ENCODE data around the gene ATP5F1E. TPM values are rescaled to one million over a fixed set of nuclear protein-coding genes. Genes with fewer than 3 reads are reported as not detected.
"Not testable (repeated sequence)": the region's sequence is repeated elsewhere in the genome, so short reads cannot be mapped to it uniquely, and the experiment has no call there.

ATP5F1E gene
- total RNA-seq, 2 donors from 2014 or later, result 64.2 to 79.2 TPM

DNA sequence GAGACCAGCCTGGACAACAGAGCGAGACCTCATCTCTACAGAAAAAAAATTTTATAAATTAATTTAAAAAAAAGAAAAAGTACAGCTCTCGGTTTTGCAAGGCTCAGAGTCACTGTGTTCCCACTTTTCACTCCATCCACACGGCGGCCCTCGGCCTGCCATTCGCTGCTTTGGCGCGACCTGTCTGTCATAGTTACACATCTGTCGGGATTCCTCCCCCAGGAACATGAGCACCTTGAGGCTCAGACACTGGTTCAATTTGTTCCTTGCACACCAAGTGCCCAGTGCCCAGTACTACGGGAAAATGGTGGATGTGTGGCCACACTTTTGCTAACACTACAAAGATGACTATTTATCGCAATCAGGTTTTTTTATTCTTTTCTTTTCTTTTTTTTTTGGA lies 33.5 kb downstream of the ATP5F1E start:
- ATAC-seq, result no peak
- intact Hi-C loops (cut with DNase I, micrococcal nuclease), result no loop called here
- no peak for DNase-seq

DNA sequence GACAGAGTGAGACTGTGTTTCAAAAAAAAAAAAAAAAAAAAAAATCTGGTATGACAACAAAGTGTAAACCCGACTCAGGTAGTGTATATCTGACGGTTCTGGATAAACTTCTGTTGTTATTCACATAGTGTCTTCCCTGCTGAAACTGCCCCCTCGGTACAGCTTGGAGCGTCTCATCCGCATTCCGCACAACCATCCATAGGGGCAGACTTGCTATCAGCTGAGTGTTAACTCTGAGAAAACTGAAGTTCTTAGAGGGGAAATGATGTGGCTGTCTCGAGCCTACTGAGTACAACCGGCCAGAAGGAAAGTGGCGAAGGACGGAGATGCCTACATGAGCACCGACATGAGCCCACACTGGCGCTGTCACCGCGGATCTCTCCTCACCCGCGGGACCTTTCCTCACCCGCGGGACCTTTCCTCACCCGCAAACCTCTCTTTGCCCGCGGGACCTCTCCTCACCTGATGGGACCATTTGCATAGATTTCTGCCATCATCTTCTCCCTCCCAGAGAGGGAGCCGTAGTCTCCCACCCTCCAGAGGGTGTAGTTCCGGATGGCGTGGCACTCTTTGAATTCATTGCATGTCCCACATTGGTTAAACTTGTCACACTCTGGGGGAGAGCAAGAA lies 34.9 kb downstream of the ATP5F1E start:
- DNase-seq (no peak), ATAC-seq (no peak)
- intact Hi-C loops (cut with DNase I, micrococcal nuclease), result no loop called here

DNA sequence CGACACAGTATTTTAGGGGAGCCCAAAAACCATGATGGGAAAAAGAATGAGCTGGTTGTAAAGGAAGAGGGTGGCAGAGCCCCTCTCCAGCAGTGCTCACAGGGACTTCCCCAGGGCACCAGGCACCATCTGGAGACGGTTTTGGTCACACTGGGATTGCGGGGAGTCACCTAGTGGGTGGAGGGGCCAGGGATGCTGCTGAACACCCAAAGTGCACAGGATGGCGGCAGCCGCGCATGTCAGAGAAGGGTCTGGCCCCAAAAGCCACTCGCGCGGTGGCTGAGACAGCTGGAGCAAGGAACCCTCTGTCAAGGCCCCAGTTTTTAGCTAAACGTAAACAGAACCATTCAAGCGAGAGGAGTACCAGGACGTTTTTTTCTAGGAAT lies 35.9 kb downstream of the ATP5F1E start:
- DNase-seq (no peak), ATAC-seq (no peak)
- intact Hi-C loops (cut with DNase I, micrococcal nuclease), result no loop called here

- intact Hi-C loops (cut with DNase I, micrococcal nuclease), result no loop called here
- peak; percentile 21 for ATAC-seq
- no peak for DNase-seq
Measured at GRCh38 chr20:58995461-58996225, 36.5 kb downstream of the ATP5F1E start.

DNA sequence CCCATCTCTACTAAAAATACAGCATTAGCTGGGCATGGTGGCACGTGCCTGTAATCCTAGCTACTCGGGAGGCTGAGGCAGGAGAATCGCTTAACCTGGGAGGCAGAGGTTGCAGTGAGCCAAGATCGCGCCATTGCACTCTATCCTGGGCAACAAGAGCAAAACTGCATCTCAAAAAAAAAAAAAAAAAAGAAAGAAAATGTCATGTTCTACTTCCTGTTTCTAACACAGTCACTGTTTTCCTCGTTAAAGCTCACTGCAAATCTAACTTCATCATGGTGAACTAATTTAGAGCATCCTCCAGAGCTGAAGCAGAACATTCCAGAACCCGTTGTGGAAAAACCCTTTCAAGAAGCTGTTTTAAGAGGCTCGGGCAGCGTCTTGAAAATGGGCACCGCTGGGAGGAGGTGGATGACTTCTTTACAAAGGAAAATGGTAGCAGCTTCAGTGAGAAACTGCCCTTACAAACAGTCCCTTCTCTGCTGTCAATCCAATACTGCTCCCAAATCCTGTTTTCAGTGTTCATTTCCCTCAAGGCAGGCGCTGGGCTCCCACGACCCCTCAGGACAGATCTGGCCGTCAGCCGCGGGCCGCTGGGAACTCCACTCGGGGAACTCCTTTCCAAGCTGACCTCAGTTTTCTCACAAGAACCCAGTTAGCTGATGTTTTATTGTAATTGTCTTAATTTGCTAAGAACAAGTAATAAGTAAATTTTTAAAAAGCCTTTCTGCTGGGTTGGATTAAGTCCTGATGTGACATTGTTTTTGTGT lies 37.6 kb downstream of the ATP5F1E start:
- no peak for ATAC-seq
- peak in 1 of 2 donors; percentile 2 for DNase-seq
- intact Hi-C loops (cut with DNase I, micrococcal nuclease), result no loop called here

DNA sequence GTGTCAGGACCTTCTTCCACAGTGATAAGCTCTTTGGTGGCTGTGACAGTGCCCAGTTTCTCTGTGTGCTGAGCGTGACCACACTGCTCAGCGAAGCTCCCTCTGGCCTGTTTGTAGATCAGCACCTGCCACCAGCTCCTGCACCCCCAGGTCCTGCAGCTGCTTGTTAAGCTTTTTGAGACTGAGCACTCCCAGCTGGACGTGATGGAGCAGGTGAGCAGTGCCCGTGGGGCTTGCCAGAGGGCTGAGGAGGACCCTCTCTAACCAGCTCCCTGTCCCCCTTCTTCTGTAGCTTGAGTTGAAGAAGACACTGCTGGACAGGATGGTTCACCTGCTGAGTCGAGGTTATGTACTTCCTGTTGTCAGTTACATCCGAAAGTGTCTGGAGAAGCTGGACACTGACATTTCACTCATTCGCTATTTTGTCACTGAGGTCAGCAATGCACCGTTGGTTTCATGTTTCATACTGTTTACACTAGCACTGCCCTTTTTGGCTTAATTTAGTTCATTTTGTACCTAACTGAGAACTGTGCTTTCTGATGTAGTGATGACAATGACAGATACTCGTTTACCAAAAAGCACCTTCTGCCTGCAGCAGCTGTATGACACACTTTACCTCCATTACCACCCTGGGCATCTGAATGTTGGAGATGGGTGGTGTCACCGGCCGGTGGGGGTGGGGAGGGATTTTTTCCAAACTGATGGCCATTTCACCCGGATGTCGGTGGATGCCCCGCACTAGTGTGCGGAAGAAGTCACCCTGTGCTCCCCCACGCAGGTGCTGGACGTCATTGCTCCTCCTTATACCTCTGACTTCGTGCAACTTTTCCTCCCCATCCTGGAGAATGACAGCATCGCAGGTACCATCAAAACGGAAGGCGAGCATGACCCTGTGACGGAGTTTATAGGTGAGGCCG lies 38.5 kb downstream of the ATP5F1E start:
- intact Hi-C loops (cut with DNase I, micrococcal nuclease), result no loop called here
- ATAC-seq (no peak), DNase-seq (peak in 1 of 2 donors; percentile 9)

- ATAC-seq (no peak), DNase-seq (peak in 1 of 2 donors; percentile 2)
- intact Hi-C loops (cut with DNase I, micrococcal nuclease), result no loop called here
Measured at GRCh38 chr20:58992911-58993310, 39.2 kb downstream of the ATP5F1E start.

GRCh38 chr20:58991715-58992114 lies 40.4 kb downstream of the ATP5F1E start:
- intact Hi-C loops (cut with DNase I, micrococcal nuclease), result no loop called here
- ATAC-seq, result no peak
- DNase-seq, result peak in 1 of 2 donors; percentile 2

DNA sequence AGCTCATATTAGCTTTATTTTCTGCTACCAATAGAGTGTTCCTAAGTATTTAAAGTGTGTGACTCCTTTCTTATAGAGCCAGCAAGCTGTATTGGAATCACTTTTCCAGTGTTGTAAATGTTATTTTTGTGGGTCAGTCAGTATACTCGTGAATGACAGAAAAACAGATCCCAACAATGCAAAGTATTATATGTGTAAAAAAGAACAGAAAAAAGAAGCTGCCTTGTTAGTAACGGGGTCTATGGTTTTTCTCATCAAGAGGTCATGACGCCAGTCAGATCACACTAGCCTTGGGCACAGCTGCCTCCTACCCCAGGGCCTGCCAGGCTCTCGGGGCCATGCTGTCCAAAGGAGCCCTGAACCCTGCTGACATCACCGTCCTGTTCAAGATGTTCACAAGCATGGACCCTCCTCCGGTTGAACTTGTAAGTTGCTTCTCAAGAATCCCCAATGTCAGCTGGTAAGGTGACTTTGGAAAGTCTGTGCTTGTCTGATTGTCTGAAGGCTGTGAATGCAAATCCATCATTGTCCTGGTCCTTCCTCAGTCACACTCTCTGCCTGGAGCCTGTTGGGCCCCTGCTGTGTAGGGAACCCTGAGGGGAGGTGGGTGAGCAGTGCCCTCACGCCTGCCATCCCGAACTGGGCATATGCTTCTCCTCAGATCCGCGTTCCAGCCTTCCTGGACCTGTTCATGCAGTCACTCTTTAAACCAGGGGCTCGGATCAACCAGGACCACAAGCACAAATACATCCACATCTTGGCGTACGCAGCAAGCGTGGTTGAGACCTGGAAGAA lies 41.3 kb downstream of the ATP5F1E start:
- peak; percentile 5 for ATAC-seq

GRCh38 chr20:58989196-58989595 lies 42.9 kb downstream of the ATP5F1E start:
- DNase-seq (no peak), ATAC-seq (peak; percentile 2)
- intact Hi-C loops (cut with DNase I, micrococcal nuclease), result no loop called here

More for the DNA sequence above, 41.3 kb downstream of the ATP5F1E start:
- intact Hi-C loops (cut with DNase I, micrococcal nuclease), result no loop called here
- DNase-seq, result no peak

DNA sequence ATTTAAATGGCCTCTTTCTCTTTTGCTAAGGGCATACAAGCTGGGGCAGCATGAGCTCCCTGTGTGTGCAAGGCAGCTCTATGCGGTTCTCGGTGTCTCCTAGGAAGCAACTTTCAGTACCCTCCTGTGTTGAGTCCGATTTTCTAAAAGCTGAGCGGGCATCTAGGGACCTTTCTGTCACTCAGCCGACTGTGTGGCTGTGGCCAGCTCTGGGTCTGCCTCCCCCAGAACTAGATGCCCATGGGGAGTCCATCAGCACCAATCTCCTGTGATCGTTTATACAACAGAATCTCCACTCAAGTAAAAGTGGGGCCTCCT lies 43.6 kb downstream of the ATP5F1E start:
- ATAC-seq, result no peak
- no peak for DNase-seq

GRCh38 chr20:58987790-58988564 lies 44.2 kb downstream of the ATP5F1E start:
- DNase-seq, result no peak
- intact Hi-C loops (cut with DNase I, micrococcal nuclease), result no loop called here
- no peak for ATAC-seq

More for the DNA sequence above, 43.6 kb downstream of the ATP5F1E start:
- intact Hi-C loops (cut with DNase I, micrococcal nuclease), result no loop called here

GRCh38 chr20:58986968-58987517 lies 45.1 kb downstream of the ATP5F1E start:
- DNase-seq, result no peak
- intact Hi-C loops (cut with DNase I, micrococcal nuclease), result no loop called here
- no peak for ATAC-seq

DNA sequence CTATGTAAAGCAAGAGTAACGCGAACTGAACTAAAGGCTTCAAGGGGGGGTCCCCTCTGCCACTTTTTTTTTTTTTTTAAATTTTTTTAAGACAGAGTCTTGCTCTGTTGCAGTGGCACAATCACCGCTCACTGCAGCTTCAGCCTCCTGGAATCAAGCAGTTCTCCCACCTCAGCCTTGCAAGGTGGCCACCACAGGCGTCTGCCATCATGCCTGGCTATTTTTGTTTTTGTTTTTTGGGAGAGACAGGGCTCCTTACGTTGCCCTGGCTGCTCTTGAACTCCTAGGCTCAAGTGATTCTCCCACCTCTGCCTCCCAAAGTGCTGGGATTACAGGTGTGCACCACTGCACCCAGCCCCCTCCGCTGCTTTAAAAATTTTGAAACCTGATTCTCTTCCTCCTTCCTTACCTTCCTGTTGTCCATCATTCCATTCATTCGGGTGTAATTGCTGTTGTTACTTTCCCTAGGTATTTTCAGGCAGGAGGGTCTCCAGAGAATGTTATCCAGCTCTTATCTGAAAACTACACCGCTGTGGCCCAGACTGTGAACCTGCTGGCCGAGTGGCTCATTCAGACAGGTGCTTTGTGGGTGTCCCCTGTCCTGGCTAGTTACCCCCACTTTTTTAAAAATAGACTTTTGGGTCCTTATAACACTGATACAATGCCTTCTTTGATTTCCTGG lies 45.7 kb downstream of the ATP5F1E start:
- no peak for DNase-seq
- no peak for ATAC-seq
- intact Hi-C loops (cut with DNase I, micrococcal nuclease), result no loop called here

DNA sequence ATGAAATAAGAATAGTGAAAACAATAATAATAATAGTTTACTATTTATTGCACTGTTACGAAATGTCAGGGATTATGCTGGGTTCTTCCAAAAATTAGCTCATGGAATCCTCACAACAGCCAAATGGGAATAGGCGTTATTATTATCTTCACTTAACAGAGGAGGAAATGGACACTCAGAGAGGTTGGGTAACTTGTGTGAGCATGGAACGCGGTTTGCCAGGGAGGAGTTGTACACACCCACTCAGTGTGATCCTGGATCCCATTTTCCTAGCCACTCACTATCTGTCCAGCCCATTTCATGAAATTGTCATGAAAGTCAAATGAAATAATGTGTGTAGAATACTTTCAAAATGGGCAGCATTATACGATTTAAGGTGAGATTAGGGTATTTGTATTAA lies 46.5 kb downstream of the ATP5F1E start:
- DNase-seq, result no peak
- ATAC-seq, result no peak
- intact Hi-C loops (cut with DNase I, micrococcal nuclease), result no loop called here

DNA sequence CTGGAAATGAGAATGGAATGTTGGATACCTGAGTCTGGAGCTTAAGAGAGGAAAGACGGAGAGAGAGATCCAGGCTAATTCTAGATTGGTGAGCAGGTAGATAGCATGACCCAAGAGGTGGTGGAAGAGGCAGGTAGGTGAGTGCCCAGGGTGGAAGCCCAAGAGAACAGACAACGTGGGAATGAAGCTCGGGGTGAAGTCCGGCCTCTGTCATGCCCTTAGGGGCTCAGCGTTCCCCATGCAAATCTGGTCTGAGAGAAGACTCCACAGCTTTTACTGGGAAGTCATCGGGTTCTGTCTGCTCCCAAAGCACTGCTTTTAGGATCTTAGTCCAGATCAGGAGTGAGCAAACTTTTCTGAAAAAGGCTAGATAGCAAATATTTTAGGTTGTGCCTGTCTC lies 47.4 kb downstream of the ATP5F1E start:
- intact Hi-C loops (cut with DNase I, micrococcal nuclease), result no loop called here
- ATAC-seq, result no peak
- no peak for DNase-seq

DNA sequence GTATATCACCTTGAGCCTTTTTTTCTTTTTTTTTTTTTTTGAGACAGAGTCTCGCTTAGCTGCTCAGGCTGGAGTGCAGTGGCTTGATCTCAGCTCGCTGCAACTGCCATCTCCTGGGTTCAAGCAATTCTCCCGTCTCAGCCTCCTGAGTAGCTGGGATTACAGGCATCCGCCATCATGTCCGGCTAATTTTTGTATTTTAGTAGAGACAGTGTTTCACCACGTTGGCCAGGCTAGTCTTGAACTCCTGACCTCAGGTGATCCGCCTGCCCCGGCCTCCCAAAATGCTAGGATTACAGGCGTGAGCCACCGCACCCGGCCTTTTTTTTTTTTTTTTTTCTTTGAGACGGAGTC lies 49.0 kb downstream of the ATP5F1E start:
- intact Hi-C loops (cut with DNase I, micrococcal nuclease); DNase-seq; ATAC-seq: not testable (repeated sequence)

All from left colon (tissue), 2 donors.